OCI-LY3 (cell line): ENCODE data around the gene UNC93A.

Source experiments
- CTCF ChIP-seq: fragments of 200-600, 300-600 bp; sonication (generic); IDR thresholded peaks from 2 replicates; pipeline ENCODE4 v1.5.1; 2014; ENCODE audit warnings: antibody characterized with exemption, low read length, low read depth
- EZH2phosphoT487 ChIP-seq: fragments of 200-600 bp; shearing (Covaris generic); IDR thresholded peaks from 2 replicates; pipeline ENCODE4 v1.6.1; 2018; ENCODE audit warnings: antibody characterized with exemption, mixed run types, low read depth

- no peak for TF ChIP-seq CTCF
- no peak for TF ChIP-seq EZH2phosphoT487
Measured at GRCh38 chr6:167302796-167303195, 11.7 kb downstream of the UNC93A start.
